Measurements from ENCODE around the gene ADORA3. TPM values are rescaled to one million over a fixed set of nuclear protein-coding genes. Genes with fewer than 3 reads are reported as not detected.

Gene ADORA3
- total RNA-seq, 1 donor from 2014 or later = not detected

DNA sequence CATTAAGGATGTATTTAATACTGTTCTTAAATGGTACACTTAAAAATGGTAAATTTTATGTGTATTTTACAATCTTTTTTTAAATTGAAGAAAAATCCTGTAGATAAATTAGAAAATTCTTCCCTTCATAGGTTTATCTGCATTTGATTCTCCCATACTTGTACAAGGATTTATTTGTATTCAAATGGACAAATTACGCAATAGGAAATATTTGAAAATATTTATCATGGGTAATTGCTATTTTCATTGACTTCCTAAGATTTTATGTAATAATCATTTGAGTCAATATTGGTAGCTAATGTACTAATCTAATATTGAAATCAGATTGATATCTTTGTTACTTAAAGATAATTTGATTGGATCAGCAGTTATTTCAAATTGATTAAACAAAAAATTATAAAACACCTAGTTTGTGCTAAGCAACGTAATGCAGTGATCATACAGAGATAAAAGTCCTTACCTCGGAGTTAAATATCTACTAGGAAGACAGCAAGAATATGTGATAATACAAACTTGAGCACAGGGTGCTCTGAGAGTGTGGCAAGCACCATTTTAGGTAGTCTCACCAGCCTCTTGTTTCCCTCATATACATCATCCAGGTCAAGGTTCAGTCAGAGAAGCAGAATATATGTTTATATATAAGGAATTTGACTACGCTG is 40.9 kb downstream of the ADORA3 start:
- Histone ChIP-seq H4K20me1 (ENCODE audit: low read depth) (no peaks in the 10 kb centered on the region), H3K36me3 (no peaks in the 10 kb centered on the region), H3K27ac (no peak overlapping the region), H3K4me2 (no peak overlapping the region), H2AFZ (replicated peaks) (no peak overlapping the region), H3K9ac (no peak overlapping the region), H3K4me1 (no peaks in the 10 kb centered on the region), H3F3A (ENCODE audit: low read depth) (peaks cover 8% of the 10 kb centered on the region), H3K79me2 (ENCODE audit: low read depth) (no peaks in the 10 kb centered on the region), H3K4me3 (no peak overlapping the region), H3K9me3 (ENCODE audit: low read depth) (no peaks in the 10 kb centered on the region), H3K27me3 (no peaks in the 10 kb centered on the region)
- Mint-ChIP-seq H3K27ac (no peak overlapping the region), H3K9me3 (no peaks in the 10 kb centered on the region), H3K4me3 (no peak overlapping the region), H3K4me1 (no peaks in the 10 kb centered on the region), H3K27me3 (ENCODE audit: insufficient read depth, low read depth) (no peaks in the 10 kb centered on the region), H3K36me3 (peaks cover 15% of the 10 kb centered on the region)
- TF ChIP-seq EZH2phosphoT487 (IDR thresholded peaks at IDR 0.05) (no peak), EZH2 (IDR thresholded peaks at IDR 0.05) (no peak)
- TF ChIP-seq, protein P1, sequence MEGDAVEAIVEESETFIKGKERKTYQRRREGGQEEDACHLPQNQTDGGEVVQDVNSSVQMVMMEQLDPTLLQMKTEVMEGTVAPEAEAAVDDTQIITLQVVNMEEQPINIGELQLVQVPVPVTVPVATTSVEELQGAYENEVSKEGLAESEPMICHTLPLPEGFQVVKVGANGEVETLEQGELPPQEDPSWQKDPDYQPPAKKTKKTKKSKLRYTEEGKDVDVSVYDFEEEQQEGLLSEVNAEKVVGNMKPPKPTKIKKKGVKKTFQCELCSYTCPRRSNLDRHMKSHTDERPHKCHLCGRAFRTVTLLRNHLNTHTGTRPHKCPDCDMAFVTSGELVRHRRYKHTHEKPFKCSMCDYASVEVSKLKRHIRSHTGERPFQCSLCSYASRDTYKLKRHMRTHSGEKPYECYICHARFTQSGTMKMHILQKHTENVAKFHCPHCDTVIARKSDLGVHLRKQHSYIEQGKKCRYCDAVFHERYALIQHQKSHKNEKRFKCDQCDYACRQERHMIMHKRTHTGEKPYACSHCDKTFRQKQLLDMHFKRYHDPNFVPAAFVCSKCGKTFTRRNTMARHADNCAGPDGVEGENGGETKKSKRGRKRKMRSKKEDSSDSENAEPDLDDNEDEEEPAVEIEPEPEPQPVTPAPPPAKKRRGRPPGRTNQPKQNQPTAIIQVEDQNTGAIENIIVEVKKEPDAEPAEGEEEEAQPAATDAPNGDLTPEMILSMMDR (IDR thresholded peaks at IDR 0.05) = no peak
- DNase-seq (ENCODE audit: low spot score) = no peak

- Histone ChIP-seq H3F3A (ENCODE audit: low read depth) (peaks cover 8% of the 10 kb centered on the region), H3K4me3 (no peak overlapping the region), H3K27me3 (no peaks in the 10 kb centered on the region), H3K9me3 (ENCODE audit: low read depth) (no peaks in the 10 kb centered on the region), H3K27ac (no peak overlapping the region), H2AFZ (replicated peaks) (no peak overlapping the region), H3K36me3 (peaks cover under 1% of the 10 kb centered on the region), H3K9ac (no peak overlapping the region), H3K4me2 (no peak overlapping the region), H3K79me2 (ENCODE audit: low read depth) (no peaks in the 10 kb centered on the region), H4K20me1 (ENCODE audit: low read depth) (no peaks in the 10 kb centered on the region), H3K4me1 (no peaks in the 10 kb centered on the region)
- Mint-ChIP-seq H3K9me3 (no peaks in the 10 kb centered on the region), H3K27ac (no peak overlapping the region), H3K36me3 (peaks cover 18% of the 10 kb centered on the region), H3K4me3 (no peak overlapping the region), H3K27me3 (ENCODE audit: insufficient read depth, low read depth) (no peaks in the 10 kb centered on the region), H3K4me1 (no peaks in the 10 kb centered on the region)
- TF ChIP-seq EZH2 (IDR thresholded peaks at IDR 0.05) = no peak
- TF ChIP-seq, protein P1 (IDR thresholded peaks at IDR 0.05) = no peak
- no peak for TF ChIP-seq EZH2phosphoT487 (IDR thresholded peaks at IDR 0.05)
- no peak for DNase-seq (ENCODE audit: low spot score)
Measured at GRCh38 chr1:111461765-111462164, 41.7 kb downstream of the ADORA3 start.

GRCh38 chr1:111455642-111456031 is 47.8 kb downstream of the ADORA3 start:
- Histone ChIP-seq H2AFZ (replicated peaks) (no peak overlapping the region), H4K20me1 (ENCODE audit: low read depth) (peaks cover 14% of the 10 kb centered on the region), H3K9me3 (ENCODE audit: low read depth) (no peaks in the 10 kb centered on the region), H3K4me3 (no peak overlapping the region), H3K9ac (no peak overlapping the region), H3K27me3 (no peaks in the 10 kb centered on the region), H3K4me2 (no peak overlapping the region), H3K79me2 (ENCODE audit: low read depth) (peaks cover 41% of the 10 kb centered on the region), H3K27ac (no peak overlapping the region), H3K36me3 (peaks cover 7% of the 10 kb centered on the region), H3F3A (ENCODE audit: low read depth) (no peaks in the 10 kb centered on the region), H3K4me1 (peaks cover 2% of the 10 kb centered on the region)
- TF ChIP-seq, protein P1 (IDR thresholded peaks at IDR 0.05) = no peak
- no peak for TF ChIP-seq EZH2 (IDR thresholded peaks at IDR 0.05)
- no peak for TF ChIP-seq EZH2phosphoT487 (IDR thresholded peaks at IDR 0.05)
- Mint-ChIP-seq H3K27me3 (ENCODE audit: insufficient read depth, low read depth) (no peaks in the 10 kb centered on the region), H3K4me3 (no peak overlapping the region), H3K27ac (no peak overlapping the region), H3K9me3 (no peaks in the 10 kb centered on the region), H3K4me1 (peaks cover 8% of the 10 kb centered on the region), H3K36me3 (peaks cover 22% of the 10 kb centered on the region)
- DNase-seq (ENCODE audit: low spot score) = no peak
